GM21529 (cell line): ENCODE results near the gene EFNA5.

Source experiments
- ATAC-seq: cut with Tn5 transposase; IDR thresholded peaks from one replicate; pipeline ENCODE4 v1.9.1; 2021; ENCODE audit not compliant: unreplicated experiment

Gene EFNA5

GRCh38 chr5:107604990-107605389 is 65.7 kb downstream of the EFNA5 start:
- ATAC-seq = no peak

GRCh38 chr5:107604146-107604910 is 66.4 kb downstream of the EFNA5 start:
- ATAC-seq = no peak

- no peak for ATAC-seq
Observed at GRCh38 chr5:107603349-107603748, 67.4 kb downstream of the EFNA5 start.

GRCh38 chr5:107602896-107603295 is 67.8 kb downstream of the EFNA5 start:
- no peak for ATAC-seq

- no peak for ATAC-seq
Observed at GRCh38 chr5:107601076-107601475, 69.7 kb downstream of the EFNA5 start.

- no peak for ATAC-seq
Observed at GRCh38 chr5:107598958-107599357, 71.8 kb downstream of the EFNA5 start.

- no peak for ATAC-seq
Observed at GRCh38 chr5:107597803-107598202, 72.9 kb downstream of the EFNA5 start.

- no peak for ATAC-seq
Observed at GRCh38 chr5:107597247-107597646, 73.5 kb downstream of the EFNA5 start.

GRCh38 chr5:107594253-107595045 is 76.3 kb downstream of the EFNA5 start:
- ATAC-seq = no peak

- no peak for ATAC-seq
Observed at GRCh38 chr5:107593009-107593408, 77.7 kb downstream of the EFNA5 start.

GRCh38 chr5:107592515-107592914 is 78.2 kb downstream of the EFNA5 start:
- ATAC-seq = no peak

GRCh38 chr5:107590686-107591085 is 80.1 kb downstream of the EFNA5 start:
- no peak for ATAC-seq

GRCh38 chr5:107589520-107590193 is 81.1 kb downstream of the EFNA5 start:
- ATAC-seq = no peak

GRCh38 chr5:107582625-107583024 is 88.1 kb downstream of the EFNA5 start:
- ATAC-seq = no peak

GRCh38 chr5:107580889-107581820 is 89.6 kb downstream of the EFNA5 start:
- no peak for ATAC-seq

GRCh38 chr5:107578051-107578635 is 92.6 kb downstream of the EFNA5 start:
- no peak for ATAC-seq

GRCh38 chr5:107577394-107577950 is 93.3 kb downstream of the EFNA5 start:
- ATAC-seq = no peak

- ATAC-seq = no peak
Observed at GRCh38 chr5:107576736-107577393, 93.9 kb downstream of the EFNA5 start.

- ATAC-seq = no peak
Observed at GRCh38 chr5:107576155-107576554, 94.6 kb downstream of the EFNA5 start.
